NT2/D1 (cell line): ENCODE data around the gene NDUFB2.

Source experiments
- DNase-seq: peaks from one replicate; pipeline ENCODE4 v3.0.0-alpha.2; 2011; ENCODE audit warnings: low read depth, low spot score
- H3K27me3 ChIP-seq: 2 replicates; pipeline ENCODE4 v1.6.0; 2011; ENCODE audit warnings: mild to moderate bottlenecking; ENCODE audit not compliant: insufficient read length, insufficient read depth
- H3K36me3 ChIP-seq: 2 replicates; pipeline ENCODE4 v1.6.1; 2011; ENCODE audit warnings: mild to moderate bottlenecking, low read length, mixed read lengths; ENCODE audit not compliant: insufficient read depth, insufficient read length
- H3K4me1 ChIP-seq: 2 replicates; pipeline ENCODE4 v1.5.1; 2011; ENCODE audit not compliant: insufficient read depth, insufficient read length
- H3K4me3 ChIP-seq: 2 replicates; pipeline ENCODE4 v1.5.1; 2011; ENCODE audit warnings: low read depth; ENCODE audit not compliant: insufficient read length
- H3K9ac ChIP-seq: 2 replicates; pipeline ENCODE4 v1.6.0; 2011; ENCODE audit warnings: low read depth; ENCODE audit not compliant: insufficient read length
- H3K9me3 ChIP-seq: 2 replicates; pipeline ENCODE4 v1.5.1; 2011; ENCODE audit warnings: mild to moderate bottlenecking, low read length; ENCODE audit not compliant: insufficient read depth
- SUZ12 ChIP-seq: IDR thresholded peaks from 2 replicates; pipeline ENCODE4 v1.6.1; 2011; ENCODE audit not compliant: insufficient read length, insufficient read depth; ENCODE audit errors: extremely low read depth
- YY1 ChIP-seq: IDR thresholded peaks from 2 replicates; pipeline ENCODE4 v1.6.1; 2011; ENCODE audit not compliant: insufficient read length, insufficient read depth
- ZNF274 ChIP-seq: IDR thresholded peaks from 2 replicates; pipeline ENCODE4 v1.6.1; 2011; ENCODE audit warnings: mild to moderate bottlenecking, low read depth, low read length

The NDUFB2 gene

GRCh38 chr7:140694592-140694991 lies 1.9 kb upstream of the NDUFB2 start:
- Histone ChIP-seq H3K4me1 (no peaks in the 10 kb centered on the region), H3K27me3 (no peaks in the 10 kb centered on the region), H3K36me3 (peaks cover 10% of the 10 kb centered on the region), H3K9me3 (no peaks in the 10 kb centered on the region), H3K9ac (no peak overlapping the region), H3K4me3 (no peak overlapping the region)
- TF ChIP-seq ZNF274 (no peak), YY1 (no peak), SUZ12 (no peak)
- DNase-seq: no peak

- H3K4me1 ChIP-seq: no peaks in the 10 kb centered on the region
- TF ChIP-seq SUZ12 (no peak), YY1 (no peak), ZNF274 (no peak)
- no peak overlapping the region for H3K9ac ChIP-seq
- H3K36me3 ChIP-seq: peaks cover 7% of the 10 kb centered on the region
- no peak for DNase-seq
- no peaks in the 10 kb centered on the region for H3K9me3 ChIP-seq
- H3K27me3 ChIP-seq: no peaks in the 10 kb centered on the region
- no peak overlapping the region for H3K4me3 ChIP-seq
Measured at GRCh38 chr7:140695381-140695780, 1.1 kb upstream of the NDUFB2 start.

- H3K27me3 ChIP-seq: no peaks in the 10 kb centered on the region
- H3K4me1 ChIP-seq: no peaks in the 10 kb centered on the region
- peak overlapping the region; percentile 97 for H3K9ac ChIP-seq
- DNase-seq: no peak
- H3K9me3 ChIP-seq: no peaks in the 10 kb centered on the region
- no peak for TF ChIP-seq SUZ12
- no peak for TF ChIP-seq YY1
- TF ChIP-seq ZNF274: no peak
- peak overlapping the region; percentile 81 for H3K4me3 ChIP-seq
- peaks cover 7% of the 10 kb centered on the region for H3K36me3 ChIP-seq
Measured at GRCh38 chr7:140696024-140696679, 356 bp upstream of the NDUFB2 start.

GRCh38 chr7:140697447-140698143 lies 1.1 kb downstream of the NDUFB2 start:
- no peaks in the 10 kb centered on the region for H3K27me3 ChIP-seq
- no peak for TF ChIP-seq SUZ12
- no peak for TF ChIP-seq ZNF274
- no peak for TF ChIP-seq YY1
- H3K4me3 ChIP-seq: peak overlapping the region; percentile 81
- no peaks in the 10 kb centered on the region for H3K9me3 ChIP-seq
- peaks cover 8% of the 10 kb centered on the region for H3K36me3 ChIP-seq
- H3K9ac ChIP-seq: peak overlapping the region; percentile 97
- DNase-seq: no peak
- H3K4me1 ChIP-seq: no peaks in the 10 kb centered on the region

- Histone ChIP-seq H3K36me3 (peaks cover 16% of the 10 kb centered on the region), H3K27me3 (no peaks in the 10 kb centered on the region), H3K9ac (no peak overlapping the region), H3K4me3 (no peak overlapping the region), H3K4me1 (no peaks in the 10 kb centered on the region), H3K9me3 (no peaks in the 10 kb centered on the region)
- TF ChIP-seq SUZ12 (no peak), ZNF274 (no peak), YY1 (no peak)
- no peak for DNase-seq
Measured at GRCh38 chr7:140698477-140698876, 2.0 kb downstream of the NDUFB2 start.

- H3K9ac ChIP-seq: no peak overlapping the region
- no peak overlapping the region for H3K4me3 ChIP-seq
- no peaks in the 10 kb centered on the region for H3K4me1 ChIP-seq
- no peaks in the 10 kb centered on the region for H3K27me3 ChIP-seq
- TF ChIP-seq YY1 (no peak), SUZ12 (no peak), ZNF274 (no peak)
- no peak for DNase-seq
- H3K36me3 ChIP-seq: peaks cover 40% of the 10 kb centered on the region
- H3K9me3 ChIP-seq: no peaks in the 10 kb centered on the region
Measured at GRCh38 chr7:140702774-140703173, 6.3 kb downstream of the NDUFB2 start.

- no peak overlapping the region for H3K4me3 ChIP-seq
- no peak for TF ChIP-seq SUZ12
- TF ChIP-seq YY1: no peak
- no peak for TF ChIP-seq ZNF274
- no peaks in the 10 kb centered on the region for H3K9me3 ChIP-seq
- no peaks in the 10 kb centered on the region for H3K4me1 ChIP-seq
- peaks cover 39% of the 10 kb centered on the region for H3K36me3 ChIP-seq
- no peaks in the 10 kb centered on the region for H3K27me3 ChIP-seq
- no peak for DNase-seq
- H3K9ac ChIP-seq: no peak overlapping the region
Measured at GRCh38 chr7:140704205-140704604, 7.7 kb downstream of the NDUFB2 start.
